Measurements from ENCODE around the gene INTS14. TPM values are rescaled to one million over a fixed set of nuclear protein-coding genes. Genes with fewer than 3 reads are reported as not detected.

Gene INTS14
- total RNA-seq, 1 experiment from 2014 or later: 28.3 TPM

- CTCF ChIA-PET: interaction anchor here (1.9 kb wide), 1 partner anchor 229 kb away, joined by 7 read pairs; no protein-coding TSS in a partner anchor
- Mint-ChIP-seq H3K27ac (no peak overlapping the region), H3K27me3 (ENCODE audit: low read depth) (no peaks in the 10 kb centered on the region), H3K36me3 (no peaks in the 10 kb centered on the region), H3K4me1 (peaks cover 14% of the 10 kb centered on the region), H3K4me3 (no peak overlapping the region), H3K9me3 (no peaks in the 10 kb centered on the region)
- TF ChIP-seq ZNF263 (CRISPR knock-in tag; IDR thresholded peaks at IDR 0.05; ENCODE audit: low read depth): no peak
- TF ChIP-seq ZBTB21 (CRISPR knock-in tag; IDR thresholded peaks at IDR 0.05; ENCODE audit: borderline replicate concordance): no peak
- TF ChIP-seq ZNF425 (CRISPR knock-in tag; conservative IDR thresholded peaks at IDR 0.05): no peak
- no peak for TF ChIP-seq JAZF1 (CRISPR knock-in tag; IDR thresholded peaks at IDR 0.05)
- TF ChIP-seq NR3C1 (CRISPR knock-in tag; conservative IDR thresholded peaks at IDR 0.05; ENCODE audit: low read depth): no peak
- TF ChIP-seq ZNF396 (CRISPR knock-in tag; IDR thresholded peaks at IDR 0.05; ENCODE audit: borderline replicate concordance): no peak
- TF ChIP-seq EMX1 (CRISPR knock-in tag; IDR thresholded peaks at IDR 0.05): no peak
- TF ChIP-seq USF2 (CRISPR knock-in tag; IDR thresholded peaks at IDR 0.05): no peak
- TF ChIP-seq ELF4 (CRISPR knock-in tag; IDR thresholded peaks at IDR 0.05; ENCODE audit: low read depth): no peak
- TF ChIP-seq NFYB (CRISPR knock-in tag; conservative IDR thresholded peaks at IDR 0.05; ENCODE audit: low read depth): no peak
- no peak for TF ChIP-seq ATF1 (CRISPR knock-in tag; IDR thresholded peaks at IDR 0.05)
- TF ChIP-seq ZSCAN18 (CRISPR knock-in tag; IDR thresholded peaks at IDR 0.05): no peak
- no peak for TF ChIP-seq TEAD4 (CRISPR knock-in tag; IDR thresholded peaks at IDR 0.05)
- POLR2A ChIA-PET: no interaction called here
- ATAC-seq (no peak), DNase-seq (ENCODE audit: low spot score) (no peak)
These were observed 23.4 kb upstream of the INTS14 start for GRCh38 chr15:65634356-65634755.

GRCh38 chr15:65633752-65634151 lies 22.8 kb upstream of the INTS14 start:
- DNase-seq (ENCODE audit: low spot score) (no peak), ATAC-seq (no peak)
- Mint-ChIP-seq H3K9me3 (no peaks in the 10 kb centered on the region), H3K27ac (no peak overlapping the region), H3K4me1 (peaks cover 15% of the 10 kb centered on the region), H3K27me3 (ENCODE audit: low read depth) (no peaks in the 10 kb centered on the region), H3K36me3 (no peaks in the 10 kb centered on the region), H3K4me3 (no peak overlapping the region)
- ChIA-PET CTCF (interaction anchor here (1.1 to 1.9 kb wide), 2 partner anchors 23 to 229 kb away, joined by 3 to 7 read pairs; partner anchors contain the start of gene INTS14), POLR2A (no interaction called here)
- TF ChIP-seq AFF4 (CRISPR knock-in tag; IDR thresholded peaks at IDR 0.05; ENCODE audit: borderline replicate concordance): no peak
- no peak for TF ChIP-seq ZNF396 (CRISPR knock-in tag; IDR thresholded peaks at IDR 0.05; ENCODE audit: borderline replicate concordance)
- no peak for TF ChIP-seq ZNF219 (CRISPR knock-in tag; IDR thresholded peaks at IDR 0.05; ENCODE audit: borderline replicate concordance)
- TF ChIP-seq PRDM15 (CRISPR knock-in tag; IDR thresholded peaks at IDR 0.05): no peak
- no peak for TF ChIP-seq FOXJ3 (CRISPR knock-in tag; IDR thresholded peaks at IDR 0.05; ENCODE audit: borderline replicate concordance)
- no peak for TF ChIP-seq ZNF425 (CRISPR knock-in tag; conservative IDR thresholded peaks at IDR 0.05)
- no peak for TF ChIP-seq CDX4 (CRISPR knock-in tag; IDR thresholded peaks at IDR 0.05; ENCODE audit: borderline replicate concordance)
